ENCODE measurements around the gene HSPA5. TPM values are rescaled to one million over a fixed set of nuclear protein-coding genes. Genes with fewer than 3 reads are reported as not detected.

Gene HSPA5
- total RNA-seq, 4 donors from 2014 or later: 78.5 to 254 (median 168) TPM

GRCh38 chr9:125258832-125259534 is 17.8 kb upstream of the HSPA5 start:
- ATAC-seq (ENCODE audit: low FRiP score): no peak

GRCh38 chr9:125258160-125258785 is 17.1 kb upstream of the HSPA5 start:
- ATAC-seq (ENCODE audit: low FRiP score) (no peak), DNase-seq (ENCODE audit: low spot score) (no peak)
- TF ChIP-seq, protein P1, sequence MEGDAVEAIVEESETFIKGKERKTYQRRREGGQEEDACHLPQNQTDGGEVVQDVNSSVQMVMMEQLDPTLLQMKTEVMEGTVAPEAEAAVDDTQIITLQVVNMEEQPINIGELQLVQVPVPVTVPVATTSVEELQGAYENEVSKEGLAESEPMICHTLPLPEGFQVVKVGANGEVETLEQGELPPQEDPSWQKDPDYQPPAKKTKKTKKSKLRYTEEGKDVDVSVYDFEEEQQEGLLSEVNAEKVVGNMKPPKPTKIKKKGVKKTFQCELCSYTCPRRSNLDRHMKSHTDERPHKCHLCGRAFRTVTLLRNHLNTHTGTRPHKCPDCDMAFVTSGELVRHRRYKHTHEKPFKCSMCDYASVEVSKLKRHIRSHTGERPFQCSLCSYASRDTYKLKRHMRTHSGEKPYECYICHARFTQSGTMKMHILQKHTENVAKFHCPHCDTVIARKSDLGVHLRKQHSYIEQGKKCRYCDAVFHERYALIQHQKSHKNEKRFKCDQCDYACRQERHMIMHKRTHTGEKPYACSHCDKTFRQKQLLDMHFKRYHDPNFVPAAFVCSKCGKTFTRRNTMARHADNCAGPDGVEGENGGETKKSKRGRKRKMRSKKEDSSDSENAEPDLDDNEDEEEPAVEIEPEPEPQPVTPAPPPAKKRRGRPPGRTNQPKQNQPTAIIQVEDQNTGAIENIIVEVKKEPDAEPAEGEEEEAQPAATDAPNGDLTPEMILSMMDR (IDR thresholded peaks at IDR 0.05): no peak

More at GRCh38 chr9:125258832-125259534, 17.8 kb upstream of the HSPA5 start:
- TF ChIP-seq, protein P1 (IDR thresholded peaks at IDR 0.05): no peak
- DNase-seq (ENCODE audit: low spot score): no peak

GRCh38 chr9:125255781-125256391 is 14.7 kb upstream of the HSPA5 start:
- no peak for ATAC-seq (ENCODE audit: low FRiP score)
- no peak for DNase-seq (ENCODE audit: low spot score)
- TF ChIP-seq, protein P1 (IDR thresholded peaks at IDR 0.05): no peak

DNA sequence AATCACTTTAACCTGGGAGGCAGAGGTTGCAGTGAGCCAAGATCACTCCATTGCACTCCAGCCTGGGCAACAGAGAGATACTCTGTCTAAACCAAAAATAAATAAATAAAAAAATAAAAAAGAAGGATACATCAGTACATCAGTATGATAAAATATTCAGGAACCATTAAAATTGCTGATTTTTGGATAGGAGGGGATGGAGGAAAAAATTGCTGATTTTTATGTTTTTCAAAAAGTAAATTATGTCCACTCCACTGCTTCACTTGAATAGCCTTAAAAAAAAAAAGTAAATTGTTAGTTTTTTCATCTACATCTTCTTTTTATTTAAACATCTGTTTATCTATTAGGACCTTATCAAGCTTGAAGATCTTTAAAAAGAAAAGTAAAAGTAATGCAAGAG is 13.1 kb upstream of the HSPA5 start:
- ATAC-seq (ENCODE audit: low FRiP score) (no peak), DNase-seq (ENCODE audit: low spot score) (no peak)
- TF ChIP-seq, protein P1 (IDR thresholded peaks at IDR 0.05): no peak

- no peak for ATAC-seq (ENCODE audit: low FRiP score)
- DNase-seq (ENCODE audit: low spot score): no peak
- TF ChIP-seq, protein P1 (IDR thresholded peaks at IDR 0.05): no peak
Observed at GRCh38 chr9:125246261-125246667, 5.1 kb upstream of the HSPA5 start.

DNA sequence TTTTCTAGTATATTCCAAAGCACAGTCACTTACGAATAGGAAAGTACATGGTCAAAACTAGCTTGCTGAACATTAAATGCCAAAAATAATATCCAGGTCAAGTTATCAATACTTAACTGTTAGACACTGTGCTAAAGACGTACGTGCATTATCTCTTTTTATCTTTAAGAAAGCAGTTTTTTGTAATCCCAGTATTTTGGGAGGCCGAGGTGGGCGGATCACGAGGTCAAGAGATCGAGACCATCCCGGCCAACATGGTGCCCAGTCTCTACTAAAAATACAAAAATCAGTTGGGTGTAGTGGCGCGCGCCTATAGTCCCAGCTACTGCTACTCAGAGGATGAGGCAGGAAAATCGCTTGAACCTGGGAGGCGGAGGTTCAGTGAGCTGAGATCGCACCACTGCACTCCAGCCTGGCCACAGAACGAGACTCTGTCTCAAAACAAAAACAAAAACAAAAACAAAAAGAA is 2.7 kb upstream of the HSPA5 start:
- DNase-seq (ENCODE audit: low spot score) (no peak), ATAC-seq (ENCODE audit: low FRiP score) (no peak)
- TF ChIP-seq, protein P1 (IDR thresholded peaks at IDR 0.05): no peak

All from omental fat pad (tissue), 4 donors.